ENCODE measurements around the gene GNLY.
"Not testable (repeated sequence)": the region's sequence is repeated elsewhere in the genome, so short reads cannot be mapped to it uniquely, and the experiment has no call there.

The GNLY gene

DNA sequence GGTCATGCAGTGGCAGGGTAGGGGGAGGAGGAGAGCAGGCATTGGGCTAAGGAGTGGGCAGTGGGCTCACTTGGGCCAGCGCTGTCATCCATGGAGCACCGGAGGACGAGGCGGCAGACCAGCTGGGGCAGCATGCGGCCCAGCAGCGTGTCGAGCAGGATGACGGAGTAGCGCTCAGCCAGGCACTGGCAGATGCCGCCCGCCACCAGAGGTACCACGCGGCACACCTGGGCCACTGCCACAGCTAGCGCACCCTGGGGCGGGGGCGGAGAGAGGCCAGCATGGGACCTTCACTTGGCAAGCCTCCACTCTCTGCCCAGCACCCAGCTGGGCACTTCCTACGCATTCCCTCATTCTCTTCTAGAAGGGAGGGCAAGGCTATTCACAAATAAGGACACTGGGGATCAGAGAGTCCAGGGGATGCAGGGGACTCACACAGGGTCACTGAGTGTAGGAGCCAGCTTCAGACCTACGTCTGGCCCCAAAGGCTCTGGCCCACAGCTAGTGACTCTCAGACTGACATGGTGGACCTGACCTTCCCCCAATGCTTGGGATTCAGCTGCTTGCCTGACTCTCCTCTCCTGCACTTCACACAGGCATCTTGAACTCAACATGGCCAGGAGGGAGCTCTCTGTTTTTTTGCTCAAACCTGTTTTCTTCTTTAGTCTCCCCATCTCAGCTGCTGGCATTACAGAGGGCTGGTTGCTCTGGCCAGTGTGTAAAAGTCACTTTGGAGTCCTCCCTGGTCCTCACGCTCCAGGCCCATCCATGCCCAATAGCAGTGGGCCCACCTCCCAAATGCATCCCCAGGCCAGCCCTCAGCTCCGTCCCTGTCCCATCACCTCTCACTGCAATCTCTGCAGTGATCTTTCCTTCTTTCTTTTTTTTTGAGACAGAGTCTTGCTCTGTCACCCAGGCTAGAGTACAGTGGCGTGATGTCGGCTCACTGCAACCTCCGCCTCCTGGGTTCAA lies 30.3 kb upstream of the GNLY start:
- no peak for DNase-seq (ENCODE audit: low read depth in 1 of 2, low spot score in 1 of 2)

DNA sequence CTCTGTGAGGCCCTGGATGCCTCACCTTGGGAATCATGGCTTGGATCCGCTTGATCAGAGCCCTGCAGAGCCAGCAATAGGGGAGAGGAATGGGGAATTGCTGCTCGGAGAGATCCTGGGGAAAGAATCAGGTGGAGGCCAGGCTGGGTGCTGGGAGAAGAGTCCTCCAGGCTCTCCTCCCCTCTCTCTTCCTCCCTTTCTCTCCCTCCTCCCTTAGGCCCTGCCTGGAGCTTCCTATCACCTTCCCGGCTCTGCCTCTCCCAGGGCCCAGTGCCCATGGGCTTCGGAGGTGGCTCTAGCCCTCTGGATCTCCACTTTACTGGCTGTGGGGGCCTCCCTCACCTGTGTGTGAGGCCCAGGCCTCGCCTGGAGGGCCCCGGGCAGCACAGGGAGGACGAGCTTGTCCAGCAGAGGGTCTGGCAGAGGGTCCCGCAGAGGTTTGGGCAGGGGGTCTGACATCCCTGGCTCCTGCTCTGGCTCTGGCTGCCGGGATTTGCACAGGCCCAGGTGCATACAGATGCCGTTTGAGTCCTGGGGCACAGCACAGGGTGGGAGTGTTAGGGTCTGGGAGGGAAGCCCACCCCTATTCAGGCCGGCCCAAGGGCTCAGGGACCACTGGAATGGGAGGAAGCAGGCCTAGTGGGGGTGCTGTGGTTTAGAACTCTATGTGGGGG lies 28.8 kb upstream of the GNLY start:
- DNase-seq (ENCODE audit: low read depth in 1 of 2, low spot score in 1 of 2): no peak

DNA sequence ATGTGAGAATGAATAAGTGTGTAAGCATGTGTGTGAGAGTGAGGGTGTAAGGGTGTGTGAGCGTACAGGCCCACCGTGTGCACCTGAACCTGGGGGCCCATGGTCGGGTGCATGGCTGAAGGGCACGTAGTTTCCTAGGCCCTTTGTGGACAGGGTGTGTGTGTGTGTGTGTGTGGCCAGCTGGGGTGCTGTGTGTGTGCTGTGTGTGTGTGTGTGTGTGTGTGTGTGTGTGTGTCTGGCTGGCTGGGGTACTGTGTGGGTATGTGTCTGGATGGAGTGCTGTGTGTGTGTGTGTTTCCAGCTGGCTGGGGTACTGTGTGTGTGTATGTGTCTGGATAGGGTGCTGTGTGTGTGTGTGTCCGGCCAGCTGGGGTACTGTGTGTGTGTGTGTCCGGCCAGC lies 28.1 kb upstream of the GNLY start:
- DNase-seq (ENCODE audit: low read depth in 1 of 2, low spot score in 1 of 2): no peak

DNA sequence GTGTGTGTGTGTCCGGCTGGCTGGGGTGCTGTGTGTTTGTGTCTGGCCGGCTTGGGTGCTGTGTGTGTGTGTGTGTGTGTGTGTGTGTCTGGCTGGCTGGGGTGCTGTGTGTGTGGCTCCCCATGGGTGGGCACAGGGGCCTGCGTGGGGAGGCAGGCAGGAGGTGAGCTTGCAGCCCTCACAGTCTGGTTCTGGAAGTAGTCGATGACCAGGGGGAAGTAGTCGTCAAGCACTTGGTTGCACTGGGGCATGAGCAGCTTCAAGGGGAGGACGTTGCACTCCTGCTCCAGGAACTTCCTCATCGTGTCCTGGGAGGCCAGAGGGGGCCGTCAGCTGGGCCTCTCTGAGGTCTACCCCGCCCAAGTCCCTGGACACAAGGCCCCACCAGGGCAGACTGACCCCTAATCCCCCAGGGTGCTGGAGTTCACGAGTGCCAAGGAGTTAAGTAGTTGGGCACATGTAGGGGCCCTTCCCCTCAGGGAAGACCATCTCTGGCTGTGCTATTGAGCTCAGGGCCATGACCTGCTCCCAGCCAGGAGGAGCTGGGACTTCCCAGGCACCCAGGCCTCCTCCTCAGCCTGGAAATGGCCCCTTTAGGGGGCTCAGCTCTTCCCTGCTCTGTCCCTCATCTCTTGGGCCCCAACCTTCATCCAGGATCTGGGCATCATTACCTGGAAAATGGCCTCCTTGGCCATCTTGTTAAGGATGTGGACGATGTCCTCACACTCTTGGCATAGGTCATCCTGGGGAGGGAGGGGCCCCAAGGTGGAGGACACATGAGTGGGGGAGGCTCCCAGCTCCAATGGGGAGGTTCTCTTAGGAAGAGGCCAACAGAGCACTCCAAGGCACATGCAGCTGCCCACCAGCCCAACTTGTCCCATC lies 27.5 kb upstream of the GNLY start:
- no peak for DNase-seq (ENCODE audit: low read depth in 1 of 2, low spot score in 1 of 2)

DNA sequence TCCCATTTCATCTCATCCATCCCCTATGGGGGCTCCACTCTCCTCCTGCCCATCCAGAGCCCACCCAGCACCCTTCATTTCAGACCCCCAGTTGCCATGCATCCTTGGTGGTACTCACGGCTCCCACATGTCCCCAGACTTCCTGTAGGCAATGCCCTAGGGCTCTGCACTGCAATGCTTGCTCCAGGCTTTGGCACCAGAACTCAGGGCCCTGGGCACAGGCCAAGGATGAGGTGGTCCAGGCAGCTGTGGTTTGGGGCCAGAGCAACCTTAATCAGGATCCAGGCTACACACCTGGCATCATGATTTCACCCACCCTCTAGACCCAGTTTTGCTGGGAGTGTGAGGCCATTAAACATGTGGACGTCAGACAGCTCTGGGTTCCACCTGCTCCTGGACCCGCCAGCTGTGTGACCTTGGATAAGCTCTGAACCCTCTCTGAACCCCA lies 26.6 kb upstream of the GNLY start:
- DNase-seq (ENCODE audit: low read depth in 1 of 2, low spot score in 1 of 2): no peak

DNA sequence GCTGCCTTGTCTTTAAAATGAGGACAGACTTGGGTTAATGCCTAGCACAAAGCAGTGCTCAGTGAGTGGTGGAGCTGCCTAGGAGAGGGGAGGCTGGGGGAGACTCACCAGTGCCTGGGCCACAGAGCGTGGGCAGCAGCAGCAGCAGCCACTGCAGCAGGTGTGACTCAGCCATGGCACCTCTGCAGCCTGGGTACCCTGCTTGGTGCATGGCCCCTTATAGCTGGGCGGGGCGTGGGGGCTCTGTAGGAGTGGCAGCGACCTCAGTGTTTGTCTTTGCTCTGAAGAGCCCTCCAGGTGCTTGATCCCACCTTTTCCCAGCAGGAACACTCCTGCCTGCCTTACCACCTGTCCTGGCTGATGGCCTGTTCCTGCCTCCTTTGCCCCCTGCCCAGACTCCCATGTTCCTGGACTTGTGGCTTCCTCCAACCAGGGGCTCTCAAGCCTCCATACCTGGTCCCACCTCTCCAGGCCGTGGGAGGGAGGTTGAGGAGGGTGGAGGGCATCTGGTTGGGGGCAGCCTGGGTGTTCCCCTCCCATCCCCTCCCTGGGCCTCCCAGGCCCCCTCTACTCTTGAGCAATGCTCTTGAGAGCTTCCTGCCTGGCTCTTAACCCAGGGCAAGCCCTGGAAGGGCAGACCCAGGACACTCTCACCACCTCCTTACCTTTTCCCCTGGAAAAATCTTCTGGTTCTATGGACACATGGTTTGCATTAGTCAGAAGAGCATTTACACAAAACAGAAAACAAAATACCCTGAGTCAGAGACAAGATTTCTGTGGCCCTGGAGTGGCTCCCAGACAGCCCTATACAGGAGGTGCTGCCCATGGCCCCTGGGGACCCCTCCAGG lies 25.9 kb upstream of the GNLY start, which contains the start of gene SFTPB:
Gene SFTPB, minus strand, starts transcription at position 191 of the 848 bp plus-strand sequence. Its CDS starts 16 bp downstream, at position 175.
- no peak for DNase-seq (ENCODE audit: low read depth in 1 of 2, low spot score in 1 of 2)

DNA sequence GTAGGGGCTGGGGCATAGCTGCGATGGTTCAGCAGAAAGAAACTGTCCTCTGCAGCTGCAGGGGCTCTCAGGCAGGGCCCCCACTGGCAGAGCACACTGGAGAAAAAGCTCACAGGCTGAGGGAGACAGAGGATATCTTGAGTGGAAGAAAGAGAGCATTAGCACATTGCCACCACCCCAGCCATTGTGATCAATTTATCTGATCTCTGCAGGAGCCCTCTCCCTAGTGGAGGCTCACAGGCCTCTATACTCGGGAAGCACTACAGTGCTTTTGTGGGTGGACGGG lies 25.4 kb upstream of the GNLY start:
- DNase-seq (ENCODE audit: low read depth in 1 of 2, low spot score in 1 of 2): no peak

DNA sequence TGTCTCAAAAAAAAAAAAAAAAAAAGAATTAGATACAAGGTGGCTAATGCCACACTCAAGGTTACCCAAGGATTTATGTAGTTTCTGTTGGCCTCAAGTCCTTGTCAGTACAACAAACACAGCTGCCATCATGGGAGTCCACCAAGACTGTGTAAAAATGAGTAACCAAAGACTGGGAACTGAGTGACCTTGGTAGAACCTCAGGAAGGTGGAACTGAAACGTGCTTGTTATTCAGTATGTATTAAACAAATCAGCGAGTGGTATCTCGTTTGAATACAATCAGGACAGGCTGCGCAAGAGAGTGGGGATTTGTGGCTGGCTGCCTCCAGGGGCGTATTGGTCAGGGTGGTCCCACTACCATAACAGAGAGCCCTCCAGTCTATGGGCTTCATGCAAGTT lies 24.6 kb upstream of the GNLY start:
- DNase-seq (ENCODE audit: low read depth in 1 of 2, low spot score in 1 of 2): no peak

DNA sequence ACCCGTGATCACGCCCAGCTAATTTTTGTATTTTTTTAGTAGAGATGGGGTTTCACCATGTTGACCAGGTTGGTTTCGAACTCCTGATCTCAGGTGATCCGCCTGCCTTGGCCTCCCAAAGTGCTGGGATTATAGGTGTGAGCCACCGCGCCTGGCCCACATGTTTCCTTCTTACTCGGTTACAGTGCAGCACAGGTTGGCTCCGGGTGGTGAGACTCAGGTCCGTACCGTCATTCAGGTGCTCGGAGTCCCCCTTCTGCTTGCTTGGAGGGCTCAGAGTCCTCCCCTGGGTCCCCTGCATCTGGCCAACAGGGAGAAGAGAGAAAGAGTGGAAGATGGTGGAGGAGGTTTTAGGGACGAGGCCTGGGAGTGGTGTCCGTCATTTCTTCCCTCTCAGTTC lies 23.7 kb upstream of the GNLY start:
- not testable (repeated sequence) for DNase-seq (ENCODE audit: low read depth in 1 of 2, low spot score in 1 of 2)

DNA sequence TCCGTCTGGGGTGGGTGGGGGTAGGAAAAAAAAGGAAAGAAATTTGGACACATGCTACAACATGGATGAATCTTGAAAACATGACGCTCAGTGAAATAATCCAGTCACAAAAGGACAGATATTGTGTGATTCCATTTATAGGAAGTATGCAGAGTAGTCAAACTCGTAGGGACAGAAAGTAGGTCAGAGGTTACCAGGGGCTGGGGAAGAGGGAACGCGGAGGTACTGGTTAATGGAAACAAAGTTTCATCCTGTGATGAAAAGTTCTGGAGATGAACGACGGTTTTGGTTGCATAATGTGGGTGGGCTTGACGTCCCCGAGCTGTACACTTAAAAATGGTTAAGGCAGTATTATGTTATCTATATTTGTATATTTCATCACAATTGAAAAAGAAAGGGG lies 21.7 kb upstream of the GNLY start:
- DNase-seq (ENCODE audit: low read depth in 1 of 2, low spot score in 1 of 2): no peak

DNA sequence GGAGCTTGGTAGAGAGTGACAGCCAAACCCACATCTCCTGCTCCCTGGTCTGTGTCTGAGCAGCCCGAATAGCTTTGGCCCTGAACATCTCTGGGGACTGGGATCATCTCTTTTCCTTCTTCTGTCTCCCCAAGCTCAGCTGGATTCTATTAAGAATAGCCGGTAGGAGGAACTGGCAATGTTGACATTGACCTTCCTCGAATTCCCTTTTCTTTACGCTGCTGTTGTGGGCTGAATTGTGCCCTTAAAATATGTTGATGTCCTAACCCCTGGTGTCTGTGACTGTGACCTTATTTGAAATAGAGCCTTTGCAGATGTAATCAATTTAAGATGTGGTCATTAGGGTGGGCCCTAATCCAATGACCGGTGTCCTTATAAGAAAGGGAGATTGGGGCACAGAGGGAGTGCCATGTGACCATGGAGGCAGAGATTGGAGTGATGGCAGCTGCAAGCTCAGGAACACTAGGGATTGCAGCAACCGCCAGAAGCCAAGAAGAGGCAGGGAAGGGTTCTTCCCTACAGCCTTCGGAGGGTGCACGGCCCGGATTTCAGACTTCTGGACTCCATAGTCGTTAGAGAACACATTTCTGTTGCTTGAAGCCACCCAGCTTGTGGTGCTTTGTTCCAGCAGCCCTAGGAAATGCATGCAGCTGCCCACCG lies 20.3 kb upstream of the GNLY start:
- DNase-seq (ENCODE audit: low read depth in 1 of 2, low spot score in 1 of 2): no peak

DNA sequence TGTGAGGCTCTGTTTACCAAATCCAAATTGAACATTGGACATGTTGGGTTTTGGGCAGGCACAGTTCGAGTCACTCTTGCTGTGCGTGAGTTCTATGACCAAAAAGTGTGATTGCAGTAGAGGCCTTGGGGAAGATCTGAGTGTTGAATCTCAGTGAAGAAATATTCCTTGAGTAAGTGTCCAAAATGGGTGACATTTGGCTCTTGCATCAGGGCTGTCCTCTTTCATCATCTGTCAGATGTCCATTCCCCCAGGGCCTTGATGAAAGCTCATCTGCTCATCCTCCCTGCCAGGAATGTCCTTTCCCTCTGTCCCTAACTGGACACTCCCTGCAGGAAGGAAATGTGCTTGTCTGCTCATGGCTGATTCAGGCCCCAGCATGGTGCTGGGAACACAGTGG lies 19.7 kb upstream of the GNLY start:
- DNase-seq (ENCODE audit: low read depth in 1 of 2, low spot score in 1 of 2): no peak

DNA sequence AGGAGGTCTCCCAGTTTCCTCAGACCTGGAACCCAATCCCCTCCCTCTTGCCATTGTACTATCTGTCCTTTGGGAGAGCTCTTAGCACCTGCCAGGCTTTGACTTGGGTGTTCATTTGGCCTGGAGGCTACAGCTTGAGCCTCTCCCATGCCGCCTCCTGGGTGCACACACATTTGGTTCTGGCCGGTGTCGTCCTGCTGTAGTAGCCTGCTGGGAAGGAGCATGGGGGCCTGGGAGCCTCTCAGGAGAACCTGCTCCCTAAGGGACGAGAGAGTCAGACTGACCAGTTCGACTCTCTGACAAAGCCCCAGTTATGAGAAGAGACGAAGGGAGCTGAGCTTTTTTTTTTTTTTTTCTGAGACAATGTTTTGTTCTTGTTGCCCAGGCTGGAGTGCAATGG lies 18.7 kb upstream of the GNLY start:
- DNase-seq (ENCODE audit: low read depth in 1 of 2, low spot score in 1 of 2): no peak

DNA sequence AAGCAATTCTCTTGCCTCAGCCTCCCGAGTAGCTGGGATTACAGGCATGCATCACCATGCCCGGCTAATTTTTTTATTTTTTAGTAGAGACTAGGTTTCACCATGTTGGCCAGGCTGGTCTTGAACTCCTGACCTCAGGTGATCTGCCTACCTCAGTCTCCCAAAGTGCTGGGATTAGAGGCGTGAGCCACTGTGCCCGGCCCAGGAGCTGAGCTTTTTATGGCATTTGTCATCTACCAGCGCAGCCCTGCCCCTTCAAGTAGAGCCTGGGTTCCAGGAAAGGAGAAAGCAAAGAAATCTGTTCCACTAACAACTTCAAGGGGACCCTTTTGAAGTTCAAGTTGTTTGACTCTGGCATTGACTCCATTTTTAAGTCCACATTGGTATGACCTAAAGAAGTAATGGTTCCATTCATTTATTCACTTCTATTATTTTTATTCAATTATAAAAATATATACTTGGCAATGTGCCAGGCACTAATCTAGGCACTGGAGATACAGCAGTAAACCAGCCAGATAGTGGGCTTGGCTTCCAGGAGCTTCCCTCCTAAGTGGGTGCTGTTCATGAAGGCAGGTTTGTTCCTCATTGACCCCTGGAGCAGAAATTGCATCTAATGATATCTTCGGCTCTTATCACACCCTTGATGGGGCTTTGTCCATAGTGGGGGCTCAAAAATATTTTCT lies 18.2 kb upstream of the GNLY start:
- no peak for DNase-seq (ENCODE audit: low read depth in 1 of 2, low spot score in 1 of 2)

DNA sequence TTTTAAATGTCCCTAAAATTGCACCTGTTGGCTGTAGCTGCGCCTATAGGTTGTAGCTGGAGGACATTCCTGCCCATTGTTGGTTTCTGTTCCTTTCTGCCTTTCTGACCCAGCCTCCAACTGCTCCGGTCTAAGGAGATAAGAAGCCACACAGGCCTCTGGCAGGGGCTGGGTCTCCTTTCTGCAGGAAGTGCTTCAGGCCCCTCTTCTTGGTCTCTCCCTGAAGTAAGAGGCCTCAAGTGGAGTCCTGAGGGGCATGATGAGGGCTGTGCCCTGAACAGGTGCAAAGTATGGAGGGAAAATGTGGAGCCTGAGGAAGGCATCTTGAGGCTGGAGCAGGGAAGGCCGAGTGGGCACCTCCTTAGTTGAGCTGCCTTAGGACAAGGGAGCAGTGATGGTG lies 15.8 kb upstream of the GNLY start:
- no peak for DNase-seq (ENCODE audit: low read depth in 1 of 2, low spot score in 1 of 2)

DNA sequence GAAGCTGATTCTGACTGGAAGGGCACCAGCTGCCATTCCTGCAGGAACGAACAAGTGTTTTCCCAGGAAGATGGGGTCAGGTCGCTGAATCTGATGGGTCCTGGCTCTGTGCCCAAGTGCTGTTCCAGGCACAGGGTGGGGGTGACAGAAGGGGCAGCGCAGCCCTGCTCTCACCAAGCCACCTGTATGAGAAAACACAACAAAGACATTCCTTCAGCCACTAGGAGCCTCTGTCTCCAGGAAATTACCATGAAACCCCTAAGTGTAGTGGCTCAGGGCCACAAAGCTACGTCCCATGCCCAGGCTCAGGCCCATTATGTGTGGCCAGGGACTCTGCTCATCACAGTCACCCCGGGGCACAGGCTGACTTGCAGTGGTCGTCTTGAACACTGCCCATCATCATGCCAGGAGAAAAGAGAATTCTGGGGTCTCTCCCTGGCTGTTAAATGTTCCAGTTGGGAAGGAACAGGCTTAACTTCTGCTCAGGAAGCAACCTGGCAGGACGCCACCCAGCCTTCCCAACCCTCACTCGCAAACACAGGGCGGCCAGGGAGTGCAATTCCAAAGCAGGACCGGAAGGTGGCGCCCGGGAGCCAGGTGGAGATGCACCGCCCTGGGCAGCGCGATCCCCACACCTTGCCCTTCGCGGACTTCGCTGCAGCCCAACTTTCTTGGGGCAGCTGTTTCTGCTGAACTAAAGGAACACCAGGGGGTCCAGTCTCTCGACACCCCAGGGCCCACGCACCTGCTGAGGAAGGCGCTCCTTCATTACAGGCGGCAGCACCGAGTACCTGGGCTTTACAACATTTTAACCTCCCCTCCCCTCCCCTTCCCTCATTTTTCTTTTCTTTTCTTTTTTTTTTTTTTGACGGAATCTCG lies 15.1 kb upstream of the GNLY start:
- DNase-seq (ENCODE audit: low read depth in 1 of 2, low spot score in 1 of 2): peak; percentile 57 to 61

DNA sequence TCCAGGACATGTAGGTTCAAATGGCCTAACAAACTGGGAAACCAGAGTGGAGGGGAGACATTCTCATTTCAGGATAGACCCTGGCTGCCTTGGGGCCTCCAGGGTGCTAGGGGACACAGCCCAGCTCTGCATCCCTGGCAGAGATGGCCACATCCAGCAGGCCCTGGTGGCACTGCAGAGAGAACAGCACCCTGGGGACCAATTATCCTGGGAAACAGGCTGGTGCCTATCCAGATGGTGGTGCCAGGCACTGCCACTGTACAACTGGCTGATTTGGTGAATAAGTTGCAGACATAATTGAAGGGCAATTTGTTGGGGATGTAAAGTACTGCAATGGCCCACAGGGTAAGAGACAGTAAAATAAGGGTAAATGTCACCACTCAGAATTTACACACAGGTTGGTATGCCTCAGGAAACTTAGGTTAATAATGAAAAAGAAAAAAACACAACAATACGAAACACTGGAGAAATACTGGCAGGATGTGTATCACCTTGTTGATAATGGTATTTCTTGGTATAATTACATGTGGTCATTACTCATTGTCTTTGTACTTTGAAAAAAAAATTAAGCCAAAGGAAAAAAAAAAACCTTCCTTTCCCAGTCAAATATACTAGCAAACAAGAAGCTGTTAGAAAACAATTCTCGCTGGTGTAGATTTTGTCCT lies 13.3 kb upstream of the GNLY start:
- DNase-seq (ENCODE audit: low read depth in 1 of 2, low spot score in 1 of 2): no peak

DNA sequence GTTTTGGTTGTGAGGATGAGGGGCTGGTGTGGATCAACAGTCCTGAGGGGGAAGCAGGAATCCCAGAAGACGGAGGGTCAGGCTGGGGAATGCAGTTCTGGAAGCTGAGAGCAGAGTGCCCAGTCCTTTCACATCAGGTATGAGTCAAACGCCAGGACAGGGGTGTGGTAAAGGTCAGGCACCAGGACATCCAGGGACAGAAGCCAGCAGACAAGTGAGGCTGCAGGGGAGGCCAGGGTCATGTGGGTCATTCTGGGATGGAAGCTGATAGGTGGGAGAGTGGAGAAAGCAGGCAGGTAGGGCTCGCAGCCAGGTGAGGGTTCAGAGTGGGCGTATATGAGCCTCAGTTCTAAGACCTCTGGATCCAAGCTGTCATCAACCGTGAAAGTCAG lies 12.8 kb upstream of the GNLY start:
- DNase-seq (ENCODE audit: low read depth in 1 of 2, low spot score in 1 of 2): no peak

Measured in activated T-helper 1 cell treated with anti-CD3 and anti-CD28 coated beads, Interleukin-2, amount 50 U/mL, for 16 hours (primary cell).